Measurements from ENCODE around the gene CREG2. TPM values are rescaled to one million over a fixed set of nuclear protein-coding genes. Genes with fewer than 3 reads are reported as not detected.

CREG2 gene
- total RNA-seq, 1 experiment from 2014 or later, result not detected

DNA sequence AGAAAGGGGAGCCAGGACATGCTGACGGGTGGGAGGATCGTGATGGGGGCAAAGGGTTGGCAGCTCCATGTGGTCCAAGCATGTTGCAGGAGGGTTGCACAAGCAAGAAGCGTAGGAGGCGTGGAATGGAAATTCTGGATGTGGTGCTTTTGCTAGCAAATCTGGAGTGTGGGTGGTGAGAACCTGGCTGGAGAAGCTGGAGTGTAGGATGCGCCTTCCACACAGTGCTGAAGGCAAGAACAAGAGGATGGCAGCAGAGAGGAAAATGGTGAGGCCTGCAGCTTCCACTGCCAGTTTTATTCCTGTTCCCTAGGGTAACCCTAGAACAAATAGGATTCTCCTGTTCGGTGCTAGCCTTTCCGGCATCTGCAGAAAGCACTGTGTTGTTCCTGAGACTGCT is 22.4 kb downstream of the CREG2 start:
- Histone ChIP-seq H3K36me3 (ENCODE audit: insufficient read depth, low read length, poor library complexity, severe bottlenecking) (no peaks in the 10 kb centered on the region), H3K9me3 (ENCODE audit: low read depth, low read length, poor library complexity, severe bottlenecking) (no peaks in the 10 kb centered on the region), H3K4me3 (ENCODE audit: low read depth, low read length, poor library complexity, severe bottlenecking) (no peak overlapping the region), H3K27me3 (replicated peaks; ENCODE audit: insufficient read depth, low read depth, low read length, poor library complexity) (peaks cover 9% of the 10 kb centered on the region), H3K27ac (ENCODE audit: low read depth, low read length, poor library complexity, severe bottlenecking) (no peak overlapping the region), H3K4me1 (ENCODE audit: insufficient read depth, low read length, poor library complexity, severe bottlenecking) (peaks cover 4% of the 10 kb centered on the region)
- BruUV-seq (replicated peaks), result no TSS peak
- no peak for TF ChIP-seq EZH2 (IDR thresholded peaks at IDR 0.05; ENCODE audit: borderline replicate concordance, low read depth, low read length, poor library complexity, severe bottlenecking)
- TF ChIP-seq, protein P1, sequence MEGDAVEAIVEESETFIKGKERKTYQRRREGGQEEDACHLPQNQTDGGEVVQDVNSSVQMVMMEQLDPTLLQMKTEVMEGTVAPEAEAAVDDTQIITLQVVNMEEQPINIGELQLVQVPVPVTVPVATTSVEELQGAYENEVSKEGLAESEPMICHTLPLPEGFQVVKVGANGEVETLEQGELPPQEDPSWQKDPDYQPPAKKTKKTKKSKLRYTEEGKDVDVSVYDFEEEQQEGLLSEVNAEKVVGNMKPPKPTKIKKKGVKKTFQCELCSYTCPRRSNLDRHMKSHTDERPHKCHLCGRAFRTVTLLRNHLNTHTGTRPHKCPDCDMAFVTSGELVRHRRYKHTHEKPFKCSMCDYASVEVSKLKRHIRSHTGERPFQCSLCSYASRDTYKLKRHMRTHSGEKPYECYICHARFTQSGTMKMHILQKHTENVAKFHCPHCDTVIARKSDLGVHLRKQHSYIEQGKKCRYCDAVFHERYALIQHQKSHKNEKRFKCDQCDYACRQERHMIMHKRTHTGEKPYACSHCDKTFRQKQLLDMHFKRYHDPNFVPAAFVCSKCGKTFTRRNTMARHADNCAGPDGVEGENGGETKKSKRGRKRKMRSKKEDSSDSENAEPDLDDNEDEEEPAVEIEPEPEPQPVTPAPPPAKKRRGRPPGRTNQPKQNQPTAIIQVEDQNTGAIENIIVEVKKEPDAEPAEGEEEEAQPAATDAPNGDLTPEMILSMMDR (conservative IDR thresholded peaks at IDR 0.05; ENCODE audit: low read depth, low read length), result no peak
- ChIA-PET CTCF (no interaction called here), POLR2A (ENCODE audit: low non-redundant PET) (no interaction called here)
- no peak for DNase-seq (ENCODE audit: low spot score)
- intact Hi-C loops (cut with micrococcal nuclease; ENCODE audit: unreplicated experiment), result no loop called here

DNA sequence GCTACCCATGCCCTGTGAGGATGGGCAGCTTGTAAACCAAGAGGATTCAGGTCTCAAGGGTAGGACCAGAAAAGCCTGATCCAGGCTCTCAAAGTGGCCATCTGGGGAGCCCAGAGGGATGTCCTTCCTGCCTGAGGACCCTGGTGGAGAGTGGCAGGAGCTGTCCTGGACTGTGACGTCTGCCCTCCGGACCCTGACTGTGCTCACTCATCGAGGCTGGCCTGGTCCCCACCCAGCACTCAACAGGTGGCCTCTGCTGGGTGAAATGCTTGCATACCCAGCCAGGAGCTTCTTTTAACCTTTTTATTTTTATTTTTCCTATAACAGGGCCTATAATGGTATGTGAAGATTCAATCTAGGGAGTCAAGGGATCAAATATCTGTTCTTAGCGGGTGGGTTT is 24.5 kb downstream of the CREG2 start:
- no TSS peak for BruUV-seq (replicated peaks)
- Histone ChIP-seq H3K4me3 (ENCODE audit: low read depth, low read length, poor library complexity, severe bottlenecking) (no peak overlapping the region), H3K27me3 (replicated peaks; ENCODE audit: insufficient read depth, low read depth, low read length, poor library complexity) (peaks cover 9% of the 10 kb centered on the region), H3K36me3 (ENCODE audit: insufficient read depth, low read length, poor library complexity, severe bottlenecking) (no peaks in the 10 kb centered on the region), H3K27ac (ENCODE audit: low read depth, low read length, poor library complexity, severe bottlenecking) (no peak overlapping the region), H3K9me3 (ENCODE audit: low read depth, low read length, poor library complexity, severe bottlenecking) (no peaks in the 10 kb centered on the region), H3K4me1 (ENCODE audit: insufficient read depth, low read length, poor library complexity, severe bottlenecking) (no peaks in the 10 kb centered on the region)
- no peak for DNase-seq (ENCODE audit: low spot score)
- intact Hi-C loops (cut with micrococcal nuclease; ENCODE audit: unreplicated experiment), result no loop called here
- TF ChIP-seq, protein P1 (conservative IDR thresholded peaks at IDR 0.05; ENCODE audit: low read depth, low read length), result no peak
- no peak for TF ChIP-seq EZH2 (IDR thresholded peaks at IDR 0.05; ENCODE audit: borderline replicate concordance, low read depth, low read length, poor library complexity, severe bottlenecking)
- POLR2A ChIA-PET (ENCODE audit: low non-redundant PET), result no interaction called here
- CTCF ChIA-PET, result no interaction called here

DNA sequence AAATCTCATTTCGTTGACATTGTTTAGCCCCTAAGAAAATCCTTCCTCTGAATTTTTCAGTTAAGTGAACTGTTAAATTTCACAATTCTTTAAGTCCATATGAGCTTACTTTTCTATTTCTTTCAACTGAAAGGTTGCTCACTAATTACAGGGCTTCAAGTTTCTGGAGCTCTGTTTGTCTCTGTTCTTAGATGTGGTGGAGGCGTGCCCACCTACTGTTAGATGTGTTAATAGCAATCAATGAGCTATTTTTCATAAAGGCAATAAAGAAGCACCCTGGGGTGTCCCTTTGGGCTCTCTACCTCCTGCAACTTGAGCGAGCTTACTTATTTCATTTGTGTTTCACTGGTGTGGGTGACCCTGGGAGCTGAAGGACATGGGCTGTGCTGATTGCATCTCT is 25.0 kb downstream of the CREG2 start:
- intact Hi-C loops (cut with micrococcal nuclease; ENCODE audit: unreplicated experiment), result no loop called here
- Histone ChIP-seq H3K27me3 (replicated peaks; ENCODE audit: insufficient read depth, low read depth, low read length, poor library complexity) (peaks cover 9% of the 10 kb centered on the region), H3K36me3 (ENCODE audit: insufficient read depth, low read length, poor library complexity, severe bottlenecking) (no peaks in the 10 kb centered on the region), H3K27ac (ENCODE audit: low read depth, low read length, poor library complexity, severe bottlenecking) (no peak overlapping the region), H3K4me3 (ENCODE audit: low read depth, low read length, poor library complexity, severe bottlenecking) (no peak overlapping the region), H3K9me3 (ENCODE audit: low read depth, low read length, poor library complexity, severe bottlenecking) (no peaks in the 10 kb centered on the region), H3K4me1 (ENCODE audit: insufficient read depth, low read length, poor library complexity, severe bottlenecking) (no peaks in the 10 kb centered on the region)
- POLR2A ChIA-PET (ENCODE audit: low non-redundant PET), result interaction anchor here (0.6 kb wide), 1 partner anchor 353 kb away, joined by 4 read pairs; no protein-coding TSS in a partner anchor
- CTCF ChIA-PET, result no interaction called here
- TF ChIP-seq EZH2 (IDR thresholded peaks at IDR 0.05; ENCODE audit: borderline replicate concordance, low read depth, low read length, poor library complexity, severe bottlenecking), result no peak
- TF ChIP-seq, protein P1 (conservative IDR thresholded peaks at IDR 0.05; ENCODE audit: low read depth, low read length), result no peak
- no peak for DNase-seq (ENCODE audit: low spot score)
- BruUV-seq (replicated peaks), result no TSS peak

Measured in A673 (cell line).